Measurements from ENCODE around the gene HECA. TPM values are rescaled to one million over a fixed set of nuclear protein-coding genes. Genes with fewer than 3 reads are reported as not detected.

The HECA gene
- total and polyA plus RNA-seq, 2 of the 4 experiments (the other 2 are of a cell fraction) = 3.1 to 4.3 TPM

DNA sequence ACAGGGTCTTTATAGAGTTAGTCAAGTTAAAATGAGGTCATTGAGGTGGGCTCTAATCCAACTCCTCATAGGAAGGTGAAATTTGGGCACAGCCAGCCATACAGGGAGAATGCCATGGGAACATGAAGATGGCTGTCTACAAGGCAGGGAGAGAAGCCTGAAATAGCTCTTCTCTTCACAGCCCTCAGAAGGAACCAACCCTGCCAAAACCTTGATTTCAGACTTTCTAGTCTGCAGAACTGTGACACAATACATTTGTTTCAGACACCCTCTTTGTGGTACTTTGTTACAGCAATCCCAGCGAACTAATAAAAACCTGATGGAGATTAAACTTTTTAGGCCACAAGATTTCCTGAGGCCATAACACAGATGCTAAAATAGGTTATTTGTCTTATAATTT is 43.1 kb upstream of the HECA start:
- H4K8ac ChIP-seq (ENCODE audit: low read depth in 2 of 2, low read length in 2 of 2) = no peak overlapping the region
- 67% methylated on average over 1 of the region's 1 CpG; no CpG with 5 or more reads in 1 of the 2 experiments for WGBS, 2 experiments (ENCODE audit: extremely low coverage in 2 of 2, insufficient read length in 1 of 2)
- H4K91ac ChIP-seq (ENCODE audit: insufficient read depth, low read depth, low read length) = no peak overlapping the region
- H2BK20ac ChIP-seq (ENCODE audit: low read depth, low read length) = no peak overlapping the region
- ChIA-PET CTCF (no interaction called here), POLR2A (ENCODE audit: unreplicated experiment) (no interaction called here)
- H3K4me2 ChIP-seq (ENCODE audit: low read depth, low read length) = no peak overlapping the region
- no peaks in the 10 kb centered on the region for H3K4me1 ChIP-seq (ENCODE audit: control insufficient read depth, insufficient read depth, low read length)
- no TSS peak for BruUV-seq (replicated peaks)
- H4K20me1 ChIP-seq (ENCODE audit: insufficient read depth, low read length) = no peaks in the 10 kb centered on the region
- ATAC-seq (ENCODE audit: low read depth) (no peak), DNase-seq (no peak)
- H3K36me3 ChIP-seq (ENCODE audit: control insufficient read depth, insufficient read depth, low read length) = no peaks in the 10 kb centered on the region
- H3K23ac ChIP-seq (ENCODE audit: low read depth, low read length) = no peak overlapping the region
- TF ChIP-seq POLR2A (IDR thresholded peaks at IDR 0.05; ENCODE audit: low read depth, low read length) (no peak), CEBPB (IDR thresholded peaks at IDR 0.05; ENCODE audit: low read depth, low read length) (no peak), RCOR1 (IDR thresholded peaks at IDR 0.05; ENCODE audit: insufficient replicate concordance, low read length) (no peak), FOS (IDR thresholded peaks at IDR 0.05; ENCODE audit: low read depth, low read length) (no peak), MAFK (IDR thresholded peaks at IDR 0.05; ENCODE audit: low read depth, low read length) (no peak), CTCF (conservative IDR thresholded peaks at IDR 0.05; ENCODE audit: low read depth, low read length) (no peak), RAD21 (IDR thresholded peaks at IDR 0.05; ENCODE audit: low read length) (no peak), MXI1 (IDR thresholded peaks at IDR 0.05; ENCODE audit: borderline replicate concordance, low read depth, low read length) (no peak)
- TF ChIP-seq, protein P1, sequence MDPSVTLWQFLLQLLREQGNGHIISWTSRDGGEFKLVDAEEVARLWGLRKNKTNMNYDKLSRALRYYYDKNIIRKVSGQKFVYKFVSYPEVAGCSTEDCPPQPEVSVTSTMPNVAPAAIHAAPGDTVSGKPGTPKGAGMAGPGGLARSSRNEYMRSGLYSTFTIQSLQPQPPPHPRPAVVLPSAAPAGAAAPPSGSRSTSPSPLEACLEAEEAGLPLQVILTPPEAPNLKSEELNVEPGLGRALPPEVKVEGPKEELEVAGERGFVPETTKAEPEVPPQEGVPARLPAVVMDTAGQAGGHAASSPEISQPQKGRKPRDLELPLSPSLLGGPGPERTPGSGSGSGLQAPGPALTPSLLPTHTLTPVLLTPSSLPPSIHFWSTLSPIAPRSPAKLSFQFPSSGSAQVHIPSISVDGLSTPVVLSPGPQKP (IDR thresholded peaks at IDR 0.05; ENCODE audit: borderline replicate concordance, low read depth, low read length) = no peak
- intact Hi-C loops (cut with micrococcal nuclease) = no loop called here
- no peak overlapping the region for H2BK5ac ChIP-seq (ENCODE audit: low read depth, low read length, poor library complexity, severe bottlenecking)
- H2AFZ ChIP-seq (replicated peaks; ENCODE audit: low read length, poor library complexity) = no peak overlapping the region
- H3K27ac ChIP-seq (ENCODE audit: insufficient read depth, low read length) = no peak overlapping the region
- no peak overlapping the region for H3K56ac ChIP-seq (ENCODE audit: extremely low read depth, insufficient read depth, low read length)
- H2BK15ac ChIP-seq (ENCODE audit: low read depth, low read length) = no peak overlapping the region
- H2AK9ac ChIP-seq (replicated peaks; ENCODE audit: low read depth, low read length, poor library complexity) = no peak overlapping the region
- in situ Hi-C loops (cut with MboI; ENCODE audit: low sequenced_read_pairs) = no loop called here
- H3K4ac ChIP-seq (ENCODE audit: low read depth, low read length) = no peak overlapping the region
- H3K79me1 ChIP-seq (ENCODE audit: low read depth in 1 of 2, low read length in 2 of 2) = no peaks in the 10 kb centered on the region
- no peak overlapping the region for H3K18ac ChIP-seq (ENCODE audit: low read depth, low read length)
- peaks cover 2% of the 10 kb centered on the region for H3K27me3 ChIP-seq (ENCODE audit: control insufficient read depth, insufficient read depth, low read length)
- H2BK120ac ChIP-seq (ENCODE audit: low read depth, low read length) = no peak overlapping the region
- H4K5ac ChIP-seq (ENCODE audit: low read depth, low read length) = no peak overlapping the region
- no peak overlapping the region for H3K14ac ChIP-seq (replicated peaks; ENCODE audit: low read depth, low read length)
- H3K9me1 ChIP-seq (ENCODE audit: insufficient read depth, low read length) = no peaks in the 10 kb centered on the region
- H3K4me3 ChIP-seq (ENCODE audit: insufficient read depth, low read depth, low read length) = no peak overlapping the region
- H2AK5ac ChIP-seq (ENCODE audit: low read depth, low read length) = no peak overlapping the region
- H3K9me3 ChIP-seq (ENCODE audit: control insufficient read depth, insufficient read depth, low read length) = no peaks in the 10 kb centered on the region
- dilution Hi-C loops (cut with HindIII; ENCODE audit: low sequenced_read_pairs, unreplicated experiment) = no loop called here
- no peak overlapping the region for H3K9ac ChIP-seq (ENCODE audit: low read depth, low read length)
